Thoracic aorta (tissue), 2 donors: ENCODE data around the gene INHA. TPM values are rescaled to one million over a fixed set of nuclear protein-coding genes. Genes with fewer than 3 reads are reported as not detected.

ENCODE experiments used
- ATAC-seq: fragments of 150-250 bp; one replicate; pipeline ENCODE4 v1.8.0; 2017; ENCODE audit warnings: low read depth; ENCODE audit not compliant: insufficient number of reproducible peaks, low FRiP score
- DNase-seq: peaks from one replicate; pipeline ENCODE4 v3.0.0-alpha.2; 2020; ENCODE audit warnings: low spot score
- H3K27ac ChIP-seq, 2 donors: fragments of 200-600 bp; sonication (generic); 1 replicate in 1 of 2; 2 replicates in 1 of 2; pipeline ENCODE4 v1.5.1; 2016; ENCODE audit warnings: mild to moderate bottlenecking in 2 of 2, moderate library complexity in 2 of 2
- H3K27me3 ChIP-seq: fragments of 200-600 bp; sonication (generic); replicated peaks from 2 replicates; pipeline ENCODE4 v1.6.0; 2016; ENCODE audit warnings: mild to moderate bottlenecking; ENCODE audit not compliant: insufficient read depth
- H3K36me3 ChIP-seq: fragments of 200-600 bp; sonication (generic); one replicate; pipeline ENCODE4 v1.5.1; 2016
- H3K4me1 ChIP-seq, 2 donors: fragments of 200-600 bp; sonication (generic); 1 replicate in 1 of 2; 2 replicates in 1 of 2; pipeline versions ENCODE4 v1.5.1 to v1.6.0; 2016; ENCODE audit warnings: low read depth in 2 of 2, mild to moderate bottlenecking in 1 of 2; ENCODE audit not compliant: control insufficient read depth in 1 of 2
- H3K4me3 ChIP-seq: fragments of 200-600 bp; sonication (generic); 2 replicates; pipeline ENCODE4 v1.5.1; 2016; ENCODE audit warnings: mild to moderate bottlenecking
- H3K9me3 ChIP-seq: fragments of 200-600 bp; sonication (generic); 2 replicates; pipeline ENCODE4 v1.5.1; 2016
- total RNA-seq, 2 donors: library from RNA; depleted of rRNA; stranded (reverse); fragments of >200 nt; gene quantifications; one replicate each; pipeline versions ENCODE4 v1.1.0 to v1.2.3, GENCODE V29; 2016
- TF ChIP-seq, protein P1 (sequence below): fragments of 200-600 bp; sonication (generic); IDR thresholded peaks from one replicate; pipeline ENCODE4 v1.5.1; 2019; ENCODE audit warnings: antibody characterized with exemption

The INHA gene
- total RNA-seq, 2 donors from 2014 or later, result 1.2 to 1.6 TPM

DNA sequence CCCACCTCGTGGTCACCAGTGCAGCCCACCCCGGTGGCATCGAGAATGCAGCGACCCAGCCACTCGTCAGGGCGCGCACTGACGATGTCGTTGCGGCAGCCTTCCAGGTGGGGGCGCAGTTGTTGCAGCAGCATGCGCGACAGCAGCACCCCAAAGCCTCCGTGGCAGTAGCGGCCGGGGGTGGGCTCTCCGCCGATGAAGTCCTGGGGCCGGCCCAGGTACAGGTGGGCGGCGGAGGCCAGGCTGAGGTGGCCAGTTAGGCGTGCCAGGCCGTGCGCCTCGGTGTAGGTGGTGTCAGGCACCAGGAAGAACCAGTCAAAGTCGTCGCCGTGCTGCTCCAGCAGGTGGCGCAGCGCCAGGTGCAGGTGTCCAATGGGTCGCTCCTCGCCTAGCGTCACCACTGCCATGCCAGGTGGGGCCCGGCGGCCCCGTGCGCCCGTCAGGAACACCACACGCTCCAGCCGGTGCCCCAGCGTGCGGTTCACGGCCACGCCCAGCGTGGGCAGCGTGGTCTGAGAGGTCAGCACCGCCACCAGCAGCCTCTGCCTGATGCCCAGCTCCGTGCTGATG lies 30.4 kb upstream of the INHA start:
- no peak overlapping the region for H3K27ac ChIP-seq
- peaks cover 26% of the 10 kb centered on the region for H3K36me3 ChIP-seq
- peaks cover 15 to 24% of the 10 kb centered on the region in 2 donors for H3K4me1 ChIP-seq
- H3K27me3 ChIP-seq, result no peaks in the 10 kb centered on the region
- no peak for ATAC-seq
- TF ChIP-seq, protein P1, sequence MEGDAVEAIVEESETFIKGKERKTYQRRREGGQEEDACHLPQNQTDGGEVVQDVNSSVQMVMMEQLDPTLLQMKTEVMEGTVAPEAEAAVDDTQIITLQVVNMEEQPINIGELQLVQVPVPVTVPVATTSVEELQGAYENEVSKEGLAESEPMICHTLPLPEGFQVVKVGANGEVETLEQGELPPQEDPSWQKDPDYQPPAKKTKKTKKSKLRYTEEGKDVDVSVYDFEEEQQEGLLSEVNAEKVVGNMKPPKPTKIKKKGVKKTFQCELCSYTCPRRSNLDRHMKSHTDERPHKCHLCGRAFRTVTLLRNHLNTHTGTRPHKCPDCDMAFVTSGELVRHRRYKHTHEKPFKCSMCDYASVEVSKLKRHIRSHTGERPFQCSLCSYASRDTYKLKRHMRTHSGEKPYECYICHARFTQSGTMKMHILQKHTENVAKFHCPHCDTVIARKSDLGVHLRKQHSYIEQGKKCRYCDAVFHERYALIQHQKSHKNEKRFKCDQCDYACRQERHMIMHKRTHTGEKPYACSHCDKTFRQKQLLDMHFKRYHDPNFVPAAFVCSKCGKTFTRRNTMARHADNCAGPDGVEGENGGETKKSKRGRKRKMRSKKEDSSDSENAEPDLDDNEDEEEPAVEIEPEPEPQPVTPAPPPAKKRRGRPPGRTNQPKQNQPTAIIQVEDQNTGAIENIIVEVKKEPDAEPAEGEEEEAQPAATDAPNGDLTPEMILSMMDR, result peak; percentile 85
- no peak for DNase-seq
- no peaks in the 10 kb centered on the region for H3K9me3 ChIP-seq
- peak overlapping the region; percentile 64 for H3K4me3 ChIP-seq

DNA sequence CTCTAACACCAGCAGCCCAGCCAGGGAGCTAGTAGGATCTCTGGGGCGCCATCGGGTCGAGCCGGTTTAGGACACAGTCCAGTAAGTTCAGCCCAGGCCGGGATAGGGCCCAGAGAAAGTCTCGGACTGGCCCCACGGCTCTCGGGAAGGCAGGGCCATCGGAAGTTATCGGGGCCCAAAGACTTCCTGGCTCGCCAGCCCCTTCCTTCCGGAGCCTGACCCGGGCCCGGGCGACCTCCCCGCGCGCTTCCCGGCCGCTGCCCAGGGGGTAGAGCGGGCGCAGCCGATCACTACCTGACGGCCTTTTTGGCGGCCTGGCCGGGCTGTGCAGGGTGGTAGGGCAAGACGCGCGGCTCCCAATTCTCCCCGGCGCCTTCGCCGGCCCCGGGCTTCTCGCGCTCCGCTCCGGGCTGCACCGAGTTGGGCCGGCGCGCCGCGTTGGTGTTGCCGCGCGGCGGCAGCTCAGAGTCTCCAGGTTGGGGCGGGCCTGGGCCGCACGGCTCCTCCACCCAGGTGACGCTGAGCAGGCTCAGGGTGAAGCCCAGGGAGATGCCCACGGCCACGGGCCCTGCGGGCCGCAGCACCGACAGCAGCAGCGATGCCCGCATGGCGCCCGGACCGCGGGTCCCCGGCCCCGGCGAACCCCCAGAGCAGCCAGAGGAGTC lies 29.0 kb upstream of the INHA start:
- no peaks in the 10 kb centered on the region for H3K9me3 ChIP-seq
- no peak for DNase-seq
- TF ChIP-seq, protein P1, result no peak
- no peaks in the 10 kb centered on the region for H3K27me3 ChIP-seq
- H3K4me3 ChIP-seq, result peak overlapping the region; percentile 91
- peaks cover 26% of the 10 kb centered on the region for H3K36me3 ChIP-seq
- H3K4me1 ChIP-seq, result peaks cover 15 to 24% of the 10 kb centered on the region in 2 donors
- H3K27ac ChIP-seq, result peak overlapping the region; percentile 83 to 94
- peak; percentile 25 for ATAC-seq

DNA sequence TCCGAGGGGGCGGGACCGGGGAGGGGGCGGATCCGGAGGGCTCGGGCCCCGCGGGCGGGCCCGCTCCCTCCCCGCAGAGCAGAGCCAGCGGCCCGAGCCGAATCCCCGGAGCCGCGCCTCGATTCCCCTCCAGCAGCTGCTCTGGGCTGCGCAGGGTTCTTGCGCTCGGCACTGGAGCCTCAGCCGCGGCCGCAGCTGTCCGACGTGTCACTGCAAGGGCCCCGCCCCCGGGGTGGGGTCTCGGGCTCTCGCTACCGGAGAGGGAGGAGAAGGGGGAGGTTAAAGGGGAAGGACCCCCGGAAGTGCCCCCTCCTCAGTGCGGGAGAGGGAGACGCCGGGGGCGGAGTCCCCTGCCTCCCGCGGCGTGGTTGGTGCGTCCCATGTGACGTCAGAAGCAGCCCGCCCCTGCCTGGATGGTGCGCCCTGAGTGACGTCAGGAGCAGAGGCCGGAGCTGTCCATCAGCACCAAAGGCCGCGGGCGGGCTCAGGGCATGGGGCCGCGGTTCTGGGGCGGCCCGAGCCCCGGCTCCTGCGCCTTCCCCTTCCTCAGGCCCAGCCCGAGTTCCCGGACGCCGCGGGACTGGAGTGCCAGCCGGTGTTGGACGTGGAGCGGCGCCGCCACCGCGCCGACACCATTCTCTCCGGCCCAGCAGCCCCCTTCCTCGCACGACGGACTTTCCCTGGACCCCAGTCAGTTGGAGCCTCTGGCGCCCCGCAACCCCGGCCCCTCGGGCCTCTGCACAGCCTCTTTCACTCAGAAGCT lies 28.3 kb upstream of the INHA start, which contains the start of the genes CHPF and TMEM198:
TSS of gene CHPF (minus strand) at position 214 of the 763 bp plus-strand sequence. CDS start 271 bp downstream, outside the sequence.
TSS of gene TMEM198 (plus strand) at position 433 of the 763 bp plus-strand sequence. CDS start 700 bp downstream, outside the sequence.
- peak within 1 kb of the TSS; percentile 83 to 94 for H3K27ac ChIP-seq
- H3K36me3 ChIP-seq, result peaks cover 25% of the 10 kb centered on the region
- H3K4me3 ChIP-seq, result peak within 1 kb of the TSS; percentile 91
- TF ChIP-seq, protein P1, result no peak
- peaks cover 15 to 24% of the 10 kb centered on the region in 2 donors for H3K4me1 ChIP-seq
- peak; percentile 89 for ATAC-seq
- no peaks in the 10 kb centered on the region for H3K27me3 ChIP-seq
- no peaks in the 10 kb centered on the region for H3K9me3 ChIP-seq
- DNase-seq, result peak; percentile 93

DNA sequence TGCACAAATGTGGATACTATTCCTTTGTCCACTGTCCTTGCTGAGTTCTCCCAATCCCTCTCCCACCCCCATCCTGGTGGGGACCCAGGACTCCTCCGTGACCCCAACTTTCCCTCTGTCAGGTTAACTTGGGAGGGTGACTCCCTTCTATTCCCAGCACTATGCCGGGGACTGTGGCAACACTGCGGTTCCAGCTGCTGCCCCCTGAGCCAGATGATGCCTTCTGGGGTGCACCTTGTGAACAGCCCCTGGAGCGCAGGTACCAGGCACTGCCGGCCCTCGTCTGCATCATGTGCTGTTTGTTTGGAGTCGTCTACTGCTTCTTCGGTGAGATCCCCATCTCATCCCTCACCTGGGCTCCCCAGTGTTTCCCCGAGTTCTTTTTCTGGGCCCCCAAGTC lies 27.5 kb upstream of the INHA start:
- no peak for ATAC-seq
- DNase-seq, result no peak
- peak overlapping the region; percentile 91 for H3K4me3 ChIP-seq
- peaks cover 15 to 24% of the 10 kb centered on the region in 2 donors for H3K4me1 ChIP-seq
- peak overlapping the region; percentile 71 to 94 for H3K27ac ChIP-seq
- H3K27me3 ChIP-seq, result no peaks in the 10 kb centered on the region
- H3K36me3 ChIP-seq, result peaks cover 18% of the 10 kb centered on the region
- no peaks in the 10 kb centered on the region for H3K9me3 ChIP-seq
- TF ChIP-seq, protein P1, result no peak
